ENCODE measurements around the gene RAPGEF3.
A peak's percentile ranks its signal among the peaks of the same experiment; 100 is the strongest.

Gene RAPGEF3

DNA sequence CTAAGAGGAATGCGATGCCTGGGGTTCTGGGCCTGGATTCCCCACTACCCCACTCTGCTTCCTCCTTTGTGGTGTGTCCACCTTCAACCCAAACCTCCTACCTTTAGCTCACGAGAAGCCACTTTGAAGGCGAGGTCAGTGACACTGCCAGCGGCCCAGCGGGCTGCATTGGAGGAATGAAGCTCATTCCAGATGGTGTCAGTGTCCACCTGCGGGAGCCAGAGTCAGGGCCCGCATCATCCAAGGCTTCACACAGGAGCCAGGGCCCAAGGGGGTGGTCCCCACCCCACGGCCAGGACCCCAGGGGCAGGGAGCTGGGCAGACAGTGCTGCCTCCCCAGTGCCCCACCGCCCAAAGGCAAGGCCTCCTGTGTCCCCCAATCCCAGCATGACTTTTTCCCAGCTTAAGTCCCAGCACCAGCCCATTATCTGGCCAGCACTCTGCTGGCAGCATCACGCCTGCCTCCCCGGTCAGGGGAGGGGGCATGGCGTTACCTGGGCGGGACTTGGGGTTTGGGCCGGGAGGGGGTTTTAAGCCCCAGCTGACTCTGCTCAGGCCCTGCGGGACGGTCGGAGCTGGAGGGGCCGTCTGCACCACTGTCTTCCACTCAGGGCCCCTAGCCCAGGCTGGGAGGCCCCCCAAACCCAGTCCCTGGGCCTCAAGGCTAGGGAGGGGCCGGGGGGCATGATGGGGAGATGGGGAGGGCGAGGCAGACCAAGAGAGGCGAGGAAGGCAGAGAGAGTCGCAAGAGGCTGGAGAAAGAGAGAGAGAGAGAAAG is 31.2 kb upstream of the RAPGEF3 start:
- DNase-seq (ENCODE audit: low read depth), result no peak

DNA sequence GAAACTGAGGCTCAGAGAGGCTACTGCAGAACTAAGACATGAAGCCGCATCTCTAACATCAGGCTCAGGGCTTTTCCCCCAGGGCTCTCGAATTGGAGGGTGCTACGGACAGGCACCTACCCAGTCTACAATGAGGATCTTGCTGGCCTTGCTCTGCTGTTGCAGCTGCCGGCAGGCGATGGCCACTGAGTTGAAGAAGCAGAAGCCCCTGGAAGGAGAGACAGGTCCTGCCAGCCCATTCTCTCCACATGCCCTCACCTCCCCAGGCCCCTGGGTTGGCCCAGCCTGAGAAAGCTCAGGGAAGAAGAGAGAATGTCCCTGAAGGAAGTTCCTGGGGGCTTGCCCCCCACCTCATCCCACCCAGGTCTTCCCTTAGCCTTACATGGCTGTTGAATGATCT is 30.5 kb upstream of the RAPGEF3 start:
- DNase-seq (ENCODE audit: low read depth), result no peak

DNA sequence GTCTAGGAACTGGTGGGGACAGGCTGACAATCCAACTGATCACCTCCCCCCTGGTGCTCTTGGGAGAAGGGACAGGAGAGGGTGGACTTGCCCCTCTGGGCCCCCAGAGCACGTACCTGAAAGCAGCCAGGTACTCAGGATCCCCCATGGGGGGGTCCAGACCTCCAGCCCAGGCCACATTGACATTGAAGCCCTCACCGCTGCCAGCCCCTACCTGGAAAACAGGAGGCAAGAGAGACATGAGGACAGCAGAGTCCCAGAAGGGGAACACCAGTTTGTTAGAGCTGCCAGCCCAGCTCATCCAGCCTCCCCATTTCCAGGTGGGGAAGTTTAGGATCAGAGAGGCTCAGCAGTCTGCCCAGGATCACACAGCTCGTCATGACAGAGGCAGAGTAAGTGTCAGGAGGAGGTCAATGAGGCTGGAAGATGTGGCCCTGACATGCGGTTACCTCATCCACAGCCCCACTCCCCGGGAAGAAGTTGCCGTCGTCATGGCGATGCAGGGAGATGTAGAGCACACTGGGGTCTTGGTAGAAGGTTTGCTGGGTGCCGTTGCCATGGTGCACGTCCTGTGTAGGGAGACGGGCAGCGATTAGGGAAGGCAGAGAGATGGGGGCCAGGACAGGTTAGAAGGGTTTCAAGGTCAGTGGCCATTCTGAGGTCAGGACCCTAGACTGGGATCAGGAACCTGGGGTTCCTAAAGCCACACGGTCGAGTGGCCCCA is 29.1 kb upstream of the RAPGEF3 start:
- no peak for DNase-seq (ENCODE audit: low read depth)

DNA sequence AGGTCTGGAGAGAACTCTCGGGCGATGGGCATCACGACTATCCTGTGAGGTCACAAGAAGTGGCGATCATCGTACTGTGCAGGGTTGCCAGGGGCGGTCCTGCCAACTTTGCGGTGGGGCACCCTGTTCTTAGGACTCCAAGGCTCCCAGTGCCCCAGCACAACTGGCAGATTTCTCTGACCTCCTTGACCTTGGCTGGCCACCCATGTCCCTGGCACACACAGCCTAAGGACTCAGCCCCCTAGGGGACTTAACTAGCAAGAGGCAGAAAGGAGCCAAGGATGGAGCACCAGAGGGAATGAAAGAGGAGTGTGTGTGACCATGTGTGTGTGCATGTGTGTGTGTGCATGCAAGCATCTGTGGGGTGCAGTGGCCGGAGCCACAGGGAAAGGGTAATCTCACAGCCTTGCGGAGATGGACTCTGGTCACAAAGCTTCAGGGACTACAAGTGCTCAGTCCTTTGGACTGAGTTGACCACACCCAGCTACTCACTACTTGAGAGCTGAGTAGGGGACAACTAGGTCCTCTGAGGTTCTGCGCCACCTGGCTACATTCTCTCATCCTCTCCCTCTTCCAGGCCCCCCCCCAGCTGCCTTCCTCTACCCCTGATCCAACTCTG is 28.1 kb upstream of the RAPGEF3 start:
- DNase-seq (ENCODE audit: low read depth), result no peak

DNA sequence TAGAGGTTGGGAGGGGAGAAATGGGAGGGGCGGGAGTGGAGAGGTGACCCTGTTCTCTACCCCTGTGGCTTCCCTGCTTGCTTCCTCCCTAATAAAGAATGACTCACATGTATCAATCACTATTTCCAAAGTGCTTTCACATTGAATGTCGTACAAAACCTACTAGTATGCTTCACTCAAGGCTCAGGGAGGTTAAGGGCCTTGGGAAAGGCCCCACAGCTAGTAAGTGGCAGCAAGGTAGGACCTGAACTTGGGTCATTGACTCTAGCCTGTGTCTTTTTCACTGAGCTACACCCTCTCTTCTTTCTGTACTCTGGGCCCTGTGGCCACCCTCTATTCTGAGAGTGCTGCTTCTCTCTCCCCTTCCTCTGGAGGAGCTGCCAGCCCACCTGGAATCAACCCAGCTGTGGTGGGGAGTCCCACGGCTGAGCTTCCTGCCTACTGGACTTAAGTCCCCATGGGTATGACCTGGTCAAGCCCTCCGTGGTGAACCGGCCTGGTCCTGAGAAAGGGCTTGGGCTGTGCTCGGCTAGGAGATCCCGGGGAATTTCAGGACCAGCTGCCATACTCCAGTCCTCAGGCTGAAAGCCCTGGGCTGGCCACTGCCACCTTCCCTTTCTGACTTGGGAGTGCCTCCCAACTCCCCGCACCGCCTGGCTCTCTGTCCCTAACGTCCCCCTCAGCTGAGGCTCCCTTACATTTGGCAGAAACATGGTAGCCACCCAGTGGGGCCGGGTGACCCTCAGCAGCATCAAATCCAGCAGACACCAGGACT is 27.4 kb upstream of the RAPGEF3 start:
- DNase-seq (ENCODE audit: low read depth), result no peak

DNA sequence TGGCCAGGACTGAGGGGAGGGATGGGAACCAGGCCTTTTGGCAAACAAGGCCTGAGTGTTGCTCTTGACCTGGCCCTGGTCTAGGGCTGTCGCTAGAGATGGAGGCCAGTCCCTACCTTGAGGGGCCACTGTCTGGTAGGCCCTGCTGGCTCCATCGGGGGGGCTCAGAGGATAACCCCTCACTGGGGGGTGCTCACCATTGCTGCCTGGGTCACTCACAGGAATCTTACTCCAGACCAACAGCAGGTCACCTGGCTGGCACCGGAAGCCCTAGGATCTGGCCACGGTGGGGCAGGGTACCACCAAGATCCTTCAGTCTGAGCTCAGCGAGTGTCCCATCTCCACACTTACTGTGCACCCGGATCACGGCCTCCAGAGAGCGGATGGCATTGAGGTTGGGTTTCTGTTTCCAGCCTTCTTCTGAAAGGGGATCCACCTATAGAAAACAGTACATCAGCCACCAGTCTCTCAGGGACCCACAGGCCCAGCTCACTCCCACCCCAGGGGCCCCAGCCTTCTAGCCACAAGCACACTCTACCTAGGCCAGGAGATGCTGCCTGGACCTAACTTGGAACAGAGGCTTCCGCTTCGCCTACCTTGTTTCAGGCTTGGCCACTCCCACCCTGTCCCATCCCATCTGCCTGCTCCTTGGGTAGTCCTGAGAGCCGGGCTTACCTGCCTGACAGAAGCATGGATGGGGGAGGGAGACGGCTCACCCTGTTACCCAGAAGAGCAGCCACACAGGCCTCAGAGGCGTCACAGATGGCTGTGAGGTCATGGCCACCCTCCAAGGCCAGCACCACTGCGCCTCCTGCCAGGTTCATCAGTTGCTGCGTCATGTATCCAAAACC is 26.6 kb upstream of the RAPGEF3 start:
- no peak for DNase-seq (ENCODE audit: low read depth)

DNA sequence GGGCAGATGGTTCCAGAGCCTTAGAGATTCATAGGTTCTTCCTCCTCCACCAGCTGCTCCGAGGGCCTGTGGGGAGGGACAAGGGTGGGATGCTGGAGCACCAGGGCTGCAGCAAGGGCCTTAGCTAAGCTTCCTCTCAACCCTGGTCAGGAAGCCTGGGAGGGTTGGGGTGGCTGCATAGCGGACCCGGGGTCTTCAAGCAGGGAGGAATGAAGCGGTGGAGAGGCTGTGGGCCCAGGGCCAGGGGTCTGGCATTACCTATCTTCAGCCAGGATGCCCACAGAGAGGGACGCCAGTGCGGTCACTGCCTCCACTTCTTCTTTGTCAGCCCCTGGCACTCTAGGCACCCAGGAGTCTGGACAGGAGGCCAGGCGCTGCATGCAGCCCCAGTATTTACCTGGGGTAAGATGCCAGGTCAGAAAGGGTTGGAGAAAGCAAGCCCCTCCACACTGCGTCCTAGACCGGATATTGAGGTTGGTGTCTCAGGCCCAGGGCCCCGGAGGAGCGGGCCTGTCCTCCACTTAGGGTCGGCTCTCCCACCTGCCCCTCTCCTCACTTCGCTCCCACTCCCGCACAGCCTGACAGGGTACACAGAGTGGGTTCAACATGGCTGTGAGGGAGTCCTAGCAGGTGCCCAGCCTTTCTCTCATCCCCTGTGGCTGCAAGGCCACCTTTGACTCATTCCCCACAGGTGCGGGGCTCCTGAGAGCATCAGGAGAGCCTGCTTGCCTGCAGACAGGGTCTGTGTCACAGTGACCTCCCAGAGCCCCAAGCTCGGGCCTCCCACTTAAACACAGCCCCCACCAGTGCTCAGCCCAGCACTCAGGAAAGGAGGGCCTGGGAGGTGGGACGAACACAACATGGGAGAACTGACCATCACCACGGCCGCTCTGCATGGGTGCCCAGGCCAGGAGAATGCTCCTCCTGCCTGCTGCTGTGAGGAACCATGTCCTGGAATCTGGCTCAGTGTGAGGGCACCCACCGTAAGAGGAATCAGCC is 25.4 kb upstream of the RAPGEF3 start:
- no peak for DNase-seq (ENCODE audit: low read depth)

DNA sequence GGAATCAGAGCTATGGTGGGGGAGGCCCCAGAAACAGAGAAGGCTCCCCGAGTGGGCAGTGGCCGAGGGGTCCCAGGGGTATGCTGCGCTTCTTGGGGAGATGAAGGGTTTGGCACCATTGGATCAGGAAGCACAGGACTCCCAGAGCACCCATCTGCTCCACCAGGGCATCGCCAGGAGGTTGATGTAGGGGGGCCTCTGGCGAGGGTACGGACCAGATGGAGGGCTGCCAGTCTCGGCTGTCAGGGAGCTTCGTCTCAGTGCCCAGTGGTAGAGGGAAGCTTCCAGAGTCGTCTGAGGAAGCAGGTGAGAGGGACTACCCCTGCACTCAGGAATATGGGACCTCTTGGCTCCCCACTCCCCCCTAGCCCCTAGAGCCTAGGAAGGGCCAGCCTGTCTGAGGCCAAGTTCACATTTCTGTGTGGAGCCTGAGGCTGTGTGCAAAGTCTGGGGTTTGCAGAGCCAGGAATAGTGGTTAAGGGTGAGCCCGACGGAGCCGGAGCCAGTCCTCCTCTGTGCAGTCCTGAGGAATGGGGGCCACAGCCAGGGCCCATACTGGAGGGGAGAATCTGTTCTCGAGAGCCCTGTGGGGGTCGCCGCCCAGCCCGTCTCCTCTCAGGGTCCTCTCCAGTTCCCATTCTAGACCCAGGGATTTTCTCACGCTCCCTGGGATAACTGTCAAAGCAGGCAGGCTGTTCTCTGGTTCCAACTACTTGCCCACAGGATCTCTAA is 24.5 kb upstream of the RAPGEF3 start:
- no peak for DNase-seq (ENCODE audit: low read depth)

DNA sequence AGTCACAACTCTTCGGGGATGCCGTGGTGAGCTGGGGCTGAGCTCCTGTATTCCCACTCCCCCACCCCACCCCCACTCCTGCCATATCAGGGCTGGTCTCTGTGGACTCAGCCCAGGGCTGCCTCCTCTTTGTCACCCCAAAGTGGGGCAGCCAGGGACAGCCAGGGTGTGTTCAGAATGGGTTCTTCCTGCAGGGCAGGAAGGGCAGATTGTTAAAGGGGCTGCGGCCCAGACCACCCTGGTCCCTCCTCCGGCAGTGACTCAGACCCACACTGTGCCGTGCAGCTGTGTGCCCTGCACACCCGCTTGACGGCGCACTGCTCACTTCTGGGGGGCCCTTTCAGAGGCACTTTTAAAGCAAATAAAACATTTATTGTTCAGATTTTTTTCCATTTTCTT is 23.7 kb upstream of the RAPGEF3 start:
- DNase-seq (ENCODE audit: low read depth), result no peak

DNA sequence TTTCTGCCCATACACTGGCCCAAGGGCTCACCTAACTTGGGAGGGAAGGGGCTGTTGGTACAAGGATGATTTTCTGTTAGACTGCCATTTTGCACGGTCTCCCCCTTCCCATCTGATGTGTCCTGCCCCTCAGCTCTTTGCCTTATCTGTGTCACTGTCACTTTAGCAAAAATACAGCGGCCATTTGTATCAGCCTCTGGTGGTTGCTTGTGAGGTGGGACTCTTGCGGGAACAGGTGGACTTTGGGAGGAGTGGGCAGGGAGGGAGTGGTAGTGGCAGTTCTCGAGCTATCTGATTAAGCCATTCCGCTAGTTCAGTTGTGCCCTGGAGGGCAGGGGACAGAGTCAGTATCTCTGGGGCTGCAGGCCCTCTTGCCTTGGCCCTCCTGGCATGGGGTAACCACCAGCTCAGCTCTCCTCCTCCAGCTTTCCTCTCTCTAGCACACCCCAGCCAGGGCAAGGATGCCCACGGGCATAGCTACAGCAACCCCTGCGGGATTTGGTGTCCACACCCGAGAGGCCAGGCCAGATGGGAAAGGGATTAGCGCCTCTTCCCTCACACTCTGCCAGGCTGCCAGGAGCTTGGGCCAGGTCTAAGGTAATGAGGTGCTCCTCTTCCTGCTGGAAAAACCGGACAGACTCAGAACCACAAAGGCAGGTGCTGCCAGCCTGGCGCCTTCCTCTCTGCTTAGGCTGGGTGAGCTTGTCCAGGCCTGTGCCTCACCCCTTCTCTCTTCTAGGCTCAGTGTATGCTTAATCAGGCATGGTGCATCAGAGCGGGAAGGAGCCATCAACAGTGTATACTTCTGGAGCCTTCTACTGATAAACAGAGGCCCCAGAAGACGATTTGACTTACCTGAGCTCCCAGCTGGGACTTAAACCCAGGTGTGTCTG is 23.0 kb upstream of the RAPGEF3 start:
- DNase-seq (ENCODE audit: low read depth), result no peak

DNA sequence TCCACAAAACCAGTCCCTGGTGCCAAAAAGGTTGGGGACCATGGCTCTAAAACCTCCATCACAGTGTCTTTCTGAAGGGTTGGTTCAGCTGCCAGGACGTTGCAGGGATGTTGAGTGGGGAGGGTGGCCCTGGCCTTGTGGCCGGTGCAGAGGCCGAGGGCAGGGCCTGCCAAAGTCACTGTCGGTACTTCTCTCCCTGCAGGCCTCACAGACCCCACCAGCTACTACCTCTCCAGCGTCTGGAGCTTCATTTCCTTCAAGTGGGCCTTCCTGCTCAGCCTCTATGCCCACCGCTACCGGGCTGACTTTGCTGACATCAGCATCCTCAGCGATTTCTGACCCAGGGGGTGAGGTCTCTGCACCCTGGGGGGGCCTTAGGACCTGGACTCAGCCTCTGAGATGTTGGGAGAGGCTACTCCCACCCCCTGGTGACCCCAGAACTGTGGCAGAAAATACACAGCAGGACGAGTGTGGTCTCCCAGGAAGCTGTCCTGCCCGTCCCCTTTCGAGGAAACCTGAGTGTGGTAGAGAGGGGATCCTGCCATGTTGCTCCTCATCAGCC is 21.3 kb upstream of the RAPGEF3 start:
- no peak for DNase-seq (ENCODE audit: low read depth)

DNA sequence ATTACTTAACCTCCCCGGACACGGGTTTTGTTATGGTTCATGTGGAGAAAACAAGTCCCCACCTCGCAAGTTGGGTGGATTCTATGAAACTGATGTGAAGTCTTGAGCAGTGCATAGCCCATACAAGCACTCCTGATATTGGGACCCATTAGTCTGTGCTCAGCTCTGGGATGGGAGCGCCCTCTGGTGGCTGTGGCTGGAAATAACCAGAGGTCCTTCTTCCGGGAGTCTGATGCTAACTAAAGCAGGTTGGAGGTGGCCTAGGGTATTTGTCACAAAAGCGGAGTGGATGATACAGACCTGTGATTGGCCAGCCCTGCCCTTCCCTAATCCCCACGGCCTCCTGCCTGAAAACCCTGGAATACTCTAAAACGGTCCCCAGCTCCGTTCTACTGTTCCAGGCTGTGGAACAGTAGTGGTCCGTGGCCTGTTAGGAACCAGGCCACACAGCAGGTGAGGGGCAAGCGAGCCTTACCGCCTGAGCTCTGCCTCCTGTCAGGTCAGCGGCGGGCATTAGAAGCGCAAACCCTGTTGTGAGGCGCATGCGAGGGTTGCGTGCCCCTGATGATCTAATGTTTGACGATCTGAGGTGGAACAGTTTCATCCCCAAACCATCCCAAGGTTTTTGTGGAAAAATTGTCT is 20.7 kb upstream of the RAPGEF3 start:
- peak; percentile 85 for DNase-seq (ENCODE audit: low read depth)

DNA sequence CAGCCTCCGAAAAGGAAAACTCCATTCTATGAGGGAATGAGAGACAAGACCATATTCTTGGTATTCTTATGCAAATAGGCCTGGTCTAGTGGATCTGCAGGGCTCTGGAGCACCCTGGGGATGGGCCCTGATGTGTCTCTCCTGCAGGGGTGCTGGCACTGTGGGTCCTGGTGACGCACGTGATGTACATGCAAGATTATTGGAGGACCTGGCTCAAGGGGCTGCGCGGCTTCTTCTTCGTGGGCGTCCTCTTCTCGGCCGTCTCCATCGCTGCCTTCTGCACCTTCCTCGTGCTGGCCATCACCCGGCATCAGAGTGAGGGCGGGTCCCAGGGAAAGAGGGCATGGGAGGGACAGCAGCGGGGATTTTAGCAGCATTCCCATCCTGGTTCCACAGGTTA is 20.2 kb upstream of the RAPGEF3 start:
- DNase-seq (ENCODE audit: low read depth), result no peak

DNA sequence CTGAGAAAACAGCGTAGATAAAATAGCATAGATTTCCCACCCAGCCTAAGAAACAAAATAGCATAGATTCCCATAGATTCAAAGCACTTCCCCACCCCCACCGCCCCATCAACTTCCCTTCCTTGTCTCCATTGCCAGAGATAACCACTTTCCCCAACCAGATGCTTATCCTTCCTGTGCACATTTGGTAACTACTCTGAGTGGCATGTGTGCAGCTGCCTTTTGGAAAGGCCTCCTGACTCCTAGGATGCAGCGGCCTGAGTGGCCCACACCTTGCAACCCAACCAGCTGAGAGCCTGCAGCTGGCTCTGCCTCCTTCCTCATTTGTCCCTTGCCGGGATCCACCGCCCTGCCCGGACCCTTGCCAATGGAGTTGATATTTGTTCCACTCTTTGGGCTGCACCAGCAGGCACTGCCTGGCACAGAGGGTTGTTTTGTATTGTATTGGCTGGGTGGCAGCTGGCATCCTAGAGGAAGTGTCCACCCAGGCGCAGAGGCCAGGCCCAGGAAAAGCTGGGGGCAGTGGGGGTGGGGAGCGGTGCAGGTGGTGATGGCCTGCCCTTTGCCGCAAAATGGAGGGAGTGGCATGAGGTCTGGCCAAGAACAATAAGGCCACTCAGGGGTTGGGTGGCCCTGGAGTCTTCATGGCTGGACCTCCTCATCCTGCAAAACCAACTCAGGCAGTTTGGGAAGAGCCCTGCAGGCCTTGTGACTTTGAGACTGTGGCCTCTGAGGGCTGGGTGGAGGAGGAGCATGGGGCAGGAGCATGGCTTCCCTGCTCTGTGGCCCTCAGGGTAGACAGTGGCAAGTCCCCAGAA is 19.3 kb upstream of the RAPGEF3 start:
- DNase-seq (ENCODE audit: low read depth), result no peak

DNA sequence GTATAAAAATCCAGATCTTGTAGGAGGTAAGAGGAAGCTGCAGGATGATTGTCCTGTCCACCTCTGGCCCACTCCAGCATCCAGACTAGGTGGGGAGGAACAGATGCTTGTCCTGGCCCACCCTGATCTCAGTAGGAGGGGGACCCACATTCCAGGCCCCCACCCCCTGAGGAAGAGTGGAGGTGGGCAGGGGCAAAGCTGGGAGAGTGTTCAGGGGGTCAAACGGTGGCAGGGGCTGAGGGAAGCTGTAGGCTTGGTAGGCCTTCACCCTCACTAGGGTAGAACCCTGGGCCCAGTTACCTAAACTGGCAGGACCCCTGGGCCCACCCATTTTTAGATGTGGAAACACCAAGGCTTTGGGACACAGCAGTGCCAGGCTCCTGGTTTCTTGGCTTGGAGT is 18.5 kb upstream of the RAPGEF3 start:
- no peak for DNase-seq (ENCODE audit: low read depth)

DNA sequence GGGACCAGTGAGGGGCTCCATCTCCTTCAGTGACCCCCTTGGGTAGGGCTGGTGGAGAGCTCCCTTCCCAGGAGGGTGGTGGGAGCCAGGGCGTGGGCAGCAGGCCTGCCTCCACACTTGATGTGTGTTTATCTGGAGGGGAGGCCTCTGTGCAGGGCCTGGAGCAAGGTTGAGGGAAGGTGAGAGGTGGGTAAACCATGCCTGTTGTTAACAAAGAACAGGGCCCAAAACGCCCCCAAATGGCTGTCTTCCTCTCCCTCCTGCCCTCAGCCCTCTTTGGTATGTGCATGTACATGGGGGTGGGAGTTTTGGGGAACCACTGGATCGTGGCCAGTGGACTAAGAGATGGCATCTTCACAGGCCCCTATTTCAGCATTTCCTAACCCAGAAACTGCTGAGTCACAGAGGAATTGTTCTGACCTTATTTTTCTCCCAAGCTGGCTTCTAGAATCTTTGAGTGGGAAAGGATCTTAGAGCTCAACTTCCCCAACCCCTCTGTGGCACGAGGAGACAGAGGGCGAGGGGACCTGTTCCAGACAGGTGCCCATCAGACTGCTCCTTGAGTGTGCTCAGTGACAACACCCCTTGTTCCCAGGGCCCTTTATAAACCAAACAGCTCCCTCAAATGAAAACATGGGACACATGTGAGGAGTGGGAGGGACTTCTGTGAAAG is 17.9 kb upstream of the RAPGEF3 start:
- DNase-seq (ENCODE audit: low read depth), result no peak
